Endodermal cell (in vitro differentiated cells): ENCODE data around the gene ARL6IP4. TPM values are rescaled to one million over a fixed set of nuclear protein-coding genes. Genes with fewer than 3 reads are reported as not detected.
A peak's percentile ranks its signal among the peaks of the same experiment; 100 is the strongest.

Source experiments
- DNase-seq: peaks from one replicate; pipeline ENCODE4 v3.0.0-alpha.2; 2017
- H3K27ac ChIP-seq: 2 replicates; pipeline ENCODE4 v1.5.1; 2013; ENCODE audit warnings: mild to moderate bottlenecking, low read depth, low read length, moderate library complexity
- H3K27me3 ChIP-seq: 2 replicates; pipeline ENCODE4 v1.6.1; 2013; ENCODE audit warnings: mild to moderate bottlenecking, low read length, moderate library complexity; ENCODE audit not compliant: insufficient read depth, control insufficient read depth, poor library complexity, severe bottlenecking
- H3K36me3 ChIP-seq: 2 replicates; pipeline ENCODE4 v1.7.0; 2013; ENCODE audit warnings: mild to moderate bottlenecking, low read length, moderate library complexity; ENCODE audit not compliant: control insufficient read depth, insufficient read depth
- H3K4me1 ChIP-seq: one replicate; pipeline ENCODE4 v1.7.0; 2013; ENCODE audit warnings: low read length; ENCODE audit not compliant: control insufficient read depth, insufficient read depth
- H3K4me3 ChIP-seq: 2 replicates; pipeline ENCODE4 v1.5.1; 2013; ENCODE audit warnings: mild to moderate bottlenecking, low read length, moderate library complexity
- H3K9ac ChIP-seq: 2 replicates; pipeline ENCODE4 v1.6.1; 2013; ENCODE audit warnings: mild to moderate bottlenecking, low read length, moderate library complexity; ENCODE audit not compliant: poor library complexity, severe bottlenecking; ENCODE audit errors: extremely low read depth
- H3K9me3 ChIP-seq: 2 replicates; pipeline ENCODE4 v1.6.1; 2013; ENCODE audit warnings: mild to moderate bottlenecking, low read length, moderate library complexity; ENCODE audit not compliant: control insufficient read depth
- H3K27ac Mint-ChIP-seq: 2 replicates; pipeline ENCODE4 v1.8.0; 2020; ENCODE audit warnings: mixed read lengths
- H3K27me3 Mint-ChIP-seq: 2 replicates; pipeline ENCODE4 v1.8.0; 2021; ENCODE audit warnings: mild to moderate bottlenecking, mixed read lengths; ENCODE audit not compliant: insufficient read depth
- H3K36me3 Mint-ChIP-seq: 2 replicates; pipeline ENCODE4 v1.8.0; 2020; ENCODE audit warnings: low read depth, mixed read lengths
- H3K4me1 Mint-ChIP-seq: 2 replicates; pipeline ENCODE4 v1.8.0; 2020; ENCODE audit warnings: mixed read lengths
- H3K4me3 Mint-ChIP-seq: 2 replicates; pipeline ENCODE4 v1.8.0; 2020; ENCODE audit warnings: mild to moderate bottlenecking, moderate library complexity, mixed read lengths
- H3K9me3 Mint-ChIP-seq: 2 replicates; pipeline ENCODE4 v1.8.0; 2020; ENCODE audit warnings: mild to moderate bottlenecking, mixed read lengths
- WGBS, 2 experiments: methylation state at CpG; one replicate each; pipeline versions ENCODE4 v1.1.5 to v1.1.7; 2013; ENCODE audit warnings: missing lambda C conversion rate in 2 of 2, mixed read lengths in 1 of 2; ENCODE audit not compliant: insufficient coverage in 1 of 2, insufficient read length in 1 of 2; 5-methylcytosine and 5-hydroxymethylcytosine counted together
- total RNA-seq, 2 donors: library from RNA; stranded (reverse); fragmentation: NEBNext Ultra II Directional in 1 of 2; extraction: Animal tissue kit (Norgen Biotek cat#: 25700) in 1 of 2; gene quantifications; 2 replicates in 1 of 2; 3 replicates in 1 of 2; pipeline ENCODE4 v1.2.1, GENCODE V29; 2021
- TF ChIP-seq, protein P1 (sequence below): fragments of 200-600 bp; sonication (generic); conservative IDR thresholded peaks from 2 replicates; pipeline ENCODE4 v1.5.0; 2021; ENCODE audit warnings: antibody characterized with exemption, mild to moderate bottlenecking

The ARL6IP4 gene
- total RNA-seq, 2 donors from 2014 or later = 136 to 149 TPM

DNA sequence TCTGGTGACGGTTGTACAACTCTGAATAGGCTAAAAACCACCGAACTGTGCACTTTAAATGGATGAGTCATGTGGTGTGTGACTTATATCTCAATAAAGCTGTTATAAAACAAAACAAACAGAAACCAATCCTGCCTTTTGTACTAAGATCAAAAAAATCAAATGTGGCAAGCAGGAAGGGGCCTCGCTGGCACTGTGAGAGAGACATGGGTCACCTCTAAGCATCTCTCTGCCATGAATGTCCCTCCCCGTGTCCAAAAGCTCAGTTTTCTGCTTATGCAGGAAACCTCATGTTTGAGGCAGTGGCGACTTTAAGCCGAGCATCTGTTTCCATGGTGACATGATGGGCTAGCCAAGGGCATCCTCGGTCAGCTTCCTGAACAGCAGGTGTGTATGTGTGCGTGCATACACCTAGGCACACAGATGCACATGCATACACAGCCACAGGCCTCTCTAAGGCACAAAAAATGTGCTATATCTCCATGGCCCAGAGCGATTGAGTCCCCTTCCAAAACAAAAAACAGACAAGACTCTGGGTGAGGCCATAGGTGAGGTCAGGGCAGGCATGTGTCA is 44.4 kb downstream of the ARL6IP4 start:
- Histone ChIP-seq H3K27ac (no peak overlapping the region), H3K27me3 (no peaks in the 10 kb centered on the region), H3K9ac (no peak overlapping the region), H3K36me3 (no peaks in the 10 kb centered on the region), H3K4me1 (no peaks in the 10 kb centered on the region), H3K4me3 (no peak overlapping the region), H3K9me3 (no peaks in the 10 kb centered on the region)
- H3K4me1 Mint-ChIP-seq = peaks cover 19% of the 10 kb centered on the region
- 84 to 92% methylated on average over 7 to 8 of the region's 9 CpGs for WGBS, 2 experiments
- DNase-seq = no peak
- no peaks in the 10 kb centered on the region for H3K9me3 Mint-ChIP-seq
- H3K36me3 Mint-ChIP-seq = no peaks in the 10 kb centered on the region
- H3K27me3 Mint-ChIP-seq = no peaks in the 10 kb centered on the region
- no peak overlapping the region for H3K27ac Mint-ChIP-seq
- H3K4me3 Mint-ChIP-seq = no peak overlapping the region
- TF ChIP-seq, protein P1, sequence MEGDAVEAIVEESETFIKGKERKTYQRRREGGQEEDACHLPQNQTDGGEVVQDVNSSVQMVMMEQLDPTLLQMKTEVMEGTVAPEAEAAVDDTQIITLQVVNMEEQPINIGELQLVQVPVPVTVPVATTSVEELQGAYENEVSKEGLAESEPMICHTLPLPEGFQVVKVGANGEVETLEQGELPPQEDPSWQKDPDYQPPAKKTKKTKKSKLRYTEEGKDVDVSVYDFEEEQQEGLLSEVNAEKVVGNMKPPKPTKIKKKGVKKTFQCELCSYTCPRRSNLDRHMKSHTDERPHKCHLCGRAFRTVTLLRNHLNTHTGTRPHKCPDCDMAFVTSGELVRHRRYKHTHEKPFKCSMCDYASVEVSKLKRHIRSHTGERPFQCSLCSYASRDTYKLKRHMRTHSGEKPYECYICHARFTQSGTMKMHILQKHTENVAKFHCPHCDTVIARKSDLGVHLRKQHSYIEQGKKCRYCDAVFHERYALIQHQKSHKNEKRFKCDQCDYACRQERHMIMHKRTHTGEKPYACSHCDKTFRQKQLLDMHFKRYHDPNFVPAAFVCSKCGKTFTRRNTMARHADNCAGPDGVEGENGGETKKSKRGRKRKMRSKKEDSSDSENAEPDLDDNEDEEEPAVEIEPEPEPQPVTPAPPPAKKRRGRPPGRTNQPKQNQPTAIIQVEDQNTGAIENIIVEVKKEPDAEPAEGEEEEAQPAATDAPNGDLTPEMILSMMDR = no peak

DNA sequence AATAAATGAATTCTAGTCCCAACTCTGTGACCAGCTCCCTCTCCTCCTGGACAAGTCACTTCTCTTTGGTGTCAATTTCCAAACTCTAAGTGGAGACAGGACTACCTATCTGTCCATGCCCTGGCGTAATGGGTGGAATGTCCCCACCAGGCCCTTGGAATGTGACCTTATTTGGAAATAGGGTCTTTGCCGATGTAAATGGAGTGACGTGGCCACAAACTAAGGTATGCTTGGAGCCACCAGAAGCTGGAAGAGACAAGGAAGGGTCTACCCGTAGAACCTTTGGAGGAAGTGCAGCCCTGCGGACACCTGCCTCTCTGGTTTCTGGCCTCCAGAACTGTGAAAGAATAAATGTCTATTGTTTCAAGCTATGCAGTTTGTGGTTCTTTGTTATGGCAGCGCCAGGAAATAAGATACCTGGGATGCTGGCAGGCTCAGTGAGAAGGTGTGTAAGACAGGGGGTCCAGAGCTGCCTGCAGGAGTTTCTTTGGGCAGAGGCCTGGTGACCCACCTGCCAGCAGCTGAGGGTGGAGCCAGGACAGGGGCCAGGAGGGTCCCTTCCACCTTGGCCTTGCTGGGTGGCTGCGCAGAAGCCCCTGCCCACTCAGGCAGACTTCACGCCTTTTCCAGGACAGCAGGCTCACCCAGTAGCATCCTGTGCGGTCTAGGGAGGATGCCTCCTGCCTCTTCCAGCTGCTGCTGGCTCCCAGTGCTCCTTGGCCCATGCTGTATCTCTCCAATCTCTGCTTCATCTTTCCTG is 45.8 kb downstream of the ARL6IP4 start:
- no peak for DNase-seq
- Histone ChIP-seq H3K4me1 (no peaks in the 10 kb centered on the region), H3K27ac (no peak overlapping the region), H3K4me3 (no peak overlapping the region), H3K27me3 (no peaks in the 10 kb centered on the region), H3K9ac (no peak overlapping the region), H3K36me3 (no peaks in the 10 kb centered on the region), H3K9me3 (no peaks in the 10 kb centered on the region)
- TF ChIP-seq, protein P1 = no peak
- Mint-ChIP-seq H3K9me3 (no peaks in the 10 kb centered on the region), H3K27ac (peak overlapping the region; percentile 61), H3K4me3 (no peak overlapping the region), H3K4me1 (peaks cover 13% of the 10 kb centered on the region), H3K27me3 (no peaks in the 10 kb centered on the region), H3K36me3 (no peaks in the 10 kb centered on the region)
- WGBS, 2 experiments = 86 to 91% methylated on average over 5 to 9 of the region's 9 CpGs

DNA sequence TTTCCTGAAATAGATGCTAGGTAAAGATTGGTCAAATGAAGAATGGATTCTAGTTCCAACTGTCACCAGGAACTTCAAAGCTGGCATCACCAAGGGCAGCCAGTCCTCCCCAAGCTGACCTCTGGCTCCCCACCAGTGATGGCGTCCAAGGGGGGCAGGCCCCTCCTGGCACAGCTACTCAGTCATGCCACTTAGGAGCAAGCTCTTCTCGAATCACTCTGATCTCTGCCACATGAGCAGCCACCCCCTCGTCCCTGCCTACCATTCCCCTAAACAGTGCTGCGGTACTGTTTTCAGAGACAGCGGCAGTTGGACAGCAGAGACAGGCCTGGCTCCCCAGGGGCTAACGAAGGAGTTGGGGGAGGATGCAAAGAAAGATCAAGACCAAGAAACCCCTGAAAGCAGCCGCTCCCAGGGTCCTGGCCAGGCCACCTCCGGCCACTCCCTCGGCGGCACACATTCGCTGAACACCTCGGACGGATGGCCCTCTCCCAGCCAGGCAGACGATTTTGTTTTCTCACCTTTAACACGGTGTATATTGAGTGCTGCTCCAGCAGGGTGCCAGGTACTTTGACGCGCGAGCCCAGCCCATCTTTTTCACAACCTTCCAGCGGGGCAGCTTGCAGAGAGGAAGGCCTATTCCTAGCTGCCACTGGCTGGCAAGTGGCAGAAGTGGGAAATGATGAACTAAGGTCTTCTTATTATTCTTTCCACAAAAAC is 47.4 kb downstream of the ARL6IP4 start:
- Mint-ChIP-seq H3K27me3 (no peaks in the 10 kb centered on the region), H3K4me1 (peaks cover 9% of the 10 kb centered on the region), H3K36me3 (peaks cover 5% of the 10 kb centered on the region), H3K4me3 (no peak overlapping the region), H3K27ac (no peak overlapping the region), H3K9me3 (no peaks in the 10 kb centered on the region)
- TF ChIP-seq, protein P1 = no peak
- no peaks in the 10 kb centered on the region for H3K36me3 ChIP-seq
- H3K4me3 ChIP-seq = no peak overlapping the region
- 73 to 82% methylated on average over 6 to 19 of the region's 19 CpGs for WGBS, 2 experiments
- DNase-seq = no peak
- H3K4me1 ChIP-seq = no peaks in the 10 kb centered on the region
- H3K9ac ChIP-seq = no peak overlapping the region
- H3K27ac ChIP-seq = no peak overlapping the region
- H3K27me3 ChIP-seq = no peaks in the 10 kb centered on the region
- no peaks in the 10 kb centered on the region for H3K9me3 ChIP-seq
